Right lobe of liver (tissue), 4 donors: ENCODE data around the gene TFEC.

Source experiments
- POLR2A ChIP-seq: fragments of 450-650 bp; IDR thresholded peaks from one replicate; pipeline ENCODE4 v1.6.1; 2017; ENCODE audit warnings: antibody characterized with exemption, mild to moderate bottlenecking
- TF ChIP-seq, protein P1 (sequence below), 4 donors: fragments of 200-600 bp in 3 of 4; fragments of 450-650 bp in 1 of 4; IDR thresholded peaks; one replicate each; pipeline versions ENCODE4 v1.5.1 to v1.8.0; 2016 to 2022; ENCODE audit warnings: antibody characterized with exemption in 4 of 4, mild to moderate bottlenecking in 2 of 4
- donor health status: DM: no; HTN: no; CAD: no.
- donor health status: DM: no; HTN: no; CAD: no.
- donor health status: DM: no; HTN: yes; CAD: no.

- TF ChIP-seq POLR2A, result no peak
- TF ChIP-seq, protein P1, sequence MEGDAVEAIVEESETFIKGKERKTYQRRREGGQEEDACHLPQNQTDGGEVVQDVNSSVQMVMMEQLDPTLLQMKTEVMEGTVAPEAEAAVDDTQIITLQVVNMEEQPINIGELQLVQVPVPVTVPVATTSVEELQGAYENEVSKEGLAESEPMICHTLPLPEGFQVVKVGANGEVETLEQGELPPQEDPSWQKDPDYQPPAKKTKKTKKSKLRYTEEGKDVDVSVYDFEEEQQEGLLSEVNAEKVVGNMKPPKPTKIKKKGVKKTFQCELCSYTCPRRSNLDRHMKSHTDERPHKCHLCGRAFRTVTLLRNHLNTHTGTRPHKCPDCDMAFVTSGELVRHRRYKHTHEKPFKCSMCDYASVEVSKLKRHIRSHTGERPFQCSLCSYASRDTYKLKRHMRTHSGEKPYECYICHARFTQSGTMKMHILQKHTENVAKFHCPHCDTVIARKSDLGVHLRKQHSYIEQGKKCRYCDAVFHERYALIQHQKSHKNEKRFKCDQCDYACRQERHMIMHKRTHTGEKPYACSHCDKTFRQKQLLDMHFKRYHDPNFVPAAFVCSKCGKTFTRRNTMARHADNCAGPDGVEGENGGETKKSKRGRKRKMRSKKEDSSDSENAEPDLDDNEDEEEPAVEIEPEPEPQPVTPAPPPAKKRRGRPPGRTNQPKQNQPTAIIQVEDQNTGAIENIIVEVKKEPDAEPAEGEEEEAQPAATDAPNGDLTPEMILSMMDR (IDR thresholded peaks at IDR 0.05), result no peak
These were observed 92.6 kb downstream of the TFEC start for GRCh38 chr7:115937960-115938359.
